Neural progenitor cell (in vitro differentiated cells): ENCODE results near the gene RAPGEF5. TPM values are rescaled to one million over a fixed set of nuclear protein-coding genes. Genes with fewer than 3 reads are reported as not detected.
"Not testable (repeated sequence)": the region's sequence is repeated elsewhere in the genome, so short reads cannot be mapped to it uniquely, and the experiment has no call there.

Experiments used
- DNase-seq: peaks from one replicate; pipeline ENCODE4 v3.0.0-alpha.2; 2016; ENCODE audit warnings: low spot score
- H2AFZ ChIP-seq: fragments of 200-600 bp; sonication (generic); replicated peaks from 2 replicates; pipeline ENCODE4 v1.6.1; 2016; ENCODE audit warnings: antibody characterized with exemption
- H3F3A ChIP-seq: fragments of 200-600 bp; sonication (generic); 2 replicates; pipeline ENCODE4 v1.6.1; 2016; ENCODE audit warnings: antibody characterized with exemption, low read depth
- H3K27ac ChIP-seq: fragments of 200-600 bp; sonication (generic); 2 replicates; pipeline ENCODE4 v1.5.1; 2016; ENCODE audit warnings: mild to moderate bottlenecking
- H3K27me3 ChIP-seq: fragments of 200-600 bp; sonication (generic); 2 replicates; pipeline ENCODE4 v1.6.1; 2016; ENCODE audit warnings: mild to moderate bottlenecking, moderate library complexity
- H3K36me3 ChIP-seq: fragments of 200-600 bp; sonication (generic); 2 replicates; pipeline ENCODE4 v1.5.1; 2016
- H3K4me1 ChIP-seq: fragments of 200-600 bp; sonication (generic); 2 replicates; pipeline ENCODE4 v1.6.1; 2016; ENCODE audit warnings: mixed run types
- H3K4me2 ChIP-seq: fragments of 200-600 bp; sonication (generic); 2 replicates; pipeline ENCODE4 v1.6.1; 2016
- H3K4me3 ChIP-seq: fragments of 200-600 bp; sonication (generic); 2 replicates; pipeline ENCODE4 v1.5.1; 2016
- H3K79me2 ChIP-seq: fragments of 200-600 bp; sonication (generic); 2 replicates; pipeline ENCODE4 v1.6.1; 2016; ENCODE audit warnings: low read depth
- H3K9ac ChIP-seq: fragments of 200-600 bp; sonication (generic); 2 replicates; pipeline ENCODE4 v1.6.1; 2016
- H3K9me3 ChIP-seq: fragments of 200-600 bp; sonication (generic); 2 replicates; pipeline ENCODE4 v1.5.1; 2016; ENCODE audit warnings: low read depth
- H4K20me1 ChIP-seq: fragments of 200-600 bp; sonication (generic); 2 replicates; pipeline ENCODE4 v1.6.1; 2016; ENCODE audit warnings: low read depth
- H3K27ac Mint-ChIP-seq: 3 replicates; pipeline ENCODE4 v1.8.0; 2021; ENCODE audit warnings: mixed read lengths
- H3K27me3 Mint-ChIP-seq: 2 replicates; pipeline ENCODE4 v1.8.0; 2022; ENCODE audit warnings: low read depth, mild to moderate bottlenecking, inconsistent platforms, moderate library complexity, mixed read lengths; ENCODE audit not compliant: insufficient read depth
- H3K36me3 Mint-ChIP-seq: 3 replicates; pipeline ENCODE4 v1.8.0; 2021; ENCODE audit warnings: mixed read lengths
- H3K4me1 Mint-ChIP-seq: 3 replicates; pipeline ENCODE4 v1.8.0; 2021; ENCODE audit warnings: mixed read lengths
- H3K4me3 Mint-ChIP-seq: 3 replicates; pipeline ENCODE4 v1.8.0; 2021; ENCODE audit warnings: mild to moderate bottlenecking, moderate library complexity, mixed read lengths
- H3K9me3 Mint-ChIP-seq: 3 replicates; pipeline ENCODE4 v1.8.0; 2020; ENCODE audit warnings: mixed read lengths
- CTCF ChIP-seq: fragments of 200-600 bp; sonication (generic); IDR thresholded peaks from 2 replicates; pipeline ENCODE4 v1.5.1; 2017; ENCODE audit warnings: antibody characterized with exemption, mild to moderate bottlenecking
- EZH2 ChIP-seq: fragments of 200-600 bp; sonication (generic); IDR thresholded peaks from 2 replicates; pipeline ENCODE4 v1.6.1; 2017; ENCODE audit warnings: antibody characterized with exemption, mild to moderate bottlenecking, moderate library complexity
- EZH2phosphoT487 ChIP-seq: fragments of 200-600 bp; sonication (generic); IDR thresholded peaks from 2 replicates; pipeline ENCODE4 v1.6.1; 2017; ENCODE audit warnings: antibody characterized with exemption
- total RNA-seq: library from RNA; depleted of rRNA; stranded (reverse); fragments of >200 nt; gene quantifications from 2 replicates; pipeline ENCODE4 v1.2.3, GENCODE V29; 2015; ENCODE audit warnings: low replicate concordance

The RAPGEF5 gene
- total RNA-seq, 1 donor from 2014 or later: 5.7 TPM

- no peak for DNase-seq
- H3K36me3 Mint-ChIP-seq: no peaks in the 10 kb centered on the region
- Histone ChIP-seq H3K27ac (no peak overlapping the region), H3K36me3 (no peaks in the 10 kb centered on the region), H3K4me2 (no peak overlapping the region), H3K79me2 (no peaks in the 10 kb centered on the region), H3K9me3 (no peaks in the 10 kb centered on the region), H3K9ac (no peak overlapping the region), H2AFZ (no peak overlapping the region), H3K4me1 (no peaks in the 10 kb centered on the region), H3K27me3 (no peaks in the 10 kb centered on the region), H3K4me3 (no peak overlapping the region), H4K20me1 (no peaks in the 10 kb centered on the region), H3F3A (no peaks in the 10 kb centered on the region)
- TF ChIP-seq EZH2phosphoT487 (no peak), CTCF (no peak), EZH2 (no peak)
- peaks cover 26% of the 10 kb centered on the region for H3K4me1 Mint-ChIP-seq
- H3K9me3 Mint-ChIP-seq: peaks cover 9% of the 10 kb centered on the region
- no peak overlapping the region for H3K4me3 Mint-ChIP-seq
- H3K27me3 Mint-ChIP-seq: peaks cover 2% of the 10 kb centered on the region
- H3K27ac Mint-ChIP-seq: no peak overlapping the region
Observed at GRCh38 chr7:22093001-22093400, 264.0 kb downstream of the RAPGEF5 start.

GRCh38 chr7:22090958-22091525 lies 265.9 kb downstream of the RAPGEF5 start:
- H3K27me3 ChIP-seq, DNase-seq, H3K4me3 Mint-ChIP-seq, H3K9me3 ChIP-seq, H3K4me3 ChIP-seq, H3K36me3 ChIP-seq, H3K27ac Mint-ChIP-seq, H3K79me2 ChIP-seq, H4K20me1 ChIP-seq, H3K36me3 Mint-ChIP-seq, H3K9ac ChIP-seq, H3K27ac ChIP-seq, H3K27me3 Mint-ChIP-seq, H3K4me2 ChIP-seq, H3K4me1 ChIP-seq, H2AFZ ChIP-seq, H3F3A ChIP-seq: not testable (repeated sequence)
- H3K9me3 Mint-ChIP-seq: peaks cover 15% of the 10 kb centered on the region
- peaks cover 21% of the 10 kb centered on the region for H3K4me1 Mint-ChIP-seq

- Histone ChIP-seq H3K4me1 (no peaks in the 10 kb centered on the region), H3K4me3 (no peak overlapping the region), H3K27me3 (no peaks in the 10 kb centered on the region), H3K79me2 (no peaks in the 10 kb centered on the region), H3K9me3 (no peaks in the 10 kb centered on the region), H2AFZ (no peak overlapping the region), H3K36me3 (no peaks in the 10 kb centered on the region), H3K27ac (no peak overlapping the region), H3K4me2 (no peak overlapping the region), H4K20me1 (no peaks in the 10 kb centered on the region), H3F3A (no peaks in the 10 kb centered on the region), H3K9ac (no peak overlapping the region)
- peaks cover 15% of the 10 kb centered on the region for H3K9me3 Mint-ChIP-seq
- H3K27ac Mint-ChIP-seq: no peak overlapping the region
- H3K27me3 Mint-ChIP-seq: peaks cover 1% of the 10 kb centered on the region
- DNase-seq: no peak
- peaks cover 16% of the 10 kb centered on the region for H3K4me1 Mint-ChIP-seq
- H3K36me3 Mint-ChIP-seq: no peaks in the 10 kb centered on the region
- TF ChIP-seq CTCF: no peak
- no peak overlapping the region for H3K4me3 Mint-ChIP-seq
Observed at GRCh38 chr7:22090512-22090911, 266.4 kb downstream of the RAPGEF5 start.

- H3K4me2 ChIP-seq: no peak overlapping the region
- peaks cover 12% of the 10 kb centered on the region for H3K4me1 Mint-ChIP-seq
Observed at GRCh38 chr7:22090107-22090506, 266.8 kb downstream of the RAPGEF5 start.

More at GRCh38 chr7:22090107-22090506, 266.8 kb downstream of the RAPGEF5 start:
- Mint-ChIP-seq H3K27me3 (no peaks in the 10 kb centered on the region), H3K27ac (no peak overlapping the region), H3K9me3 (peaks cover 18% of the 10 kb centered on the region), H3K4me3 (no peak overlapping the region), H3K36me3 (no peaks in the 10 kb centered on the region)
- H3K36me3 ChIP-seq: no peaks in the 10 kb centered on the region
- DNase-seq: no peak
- no peak overlapping the region for H3K9ac ChIP-seq
- H3K27me3 ChIP-seq: no peaks in the 10 kb centered on the region
- H3K79me2 ChIP-seq: no peaks in the 10 kb centered on the region
- TF ChIP-seq EZH2phosphoT487 (no peak), CTCF (no peak), EZH2 (no peak)
- no peaks in the 10 kb centered on the region for H4K20me1 ChIP-seq
- H3K27ac ChIP-seq: no peak overlapping the region
- no peak overlapping the region for H3K4me3 ChIP-seq
- no peaks in the 10 kb centered on the region for H3K4me1 ChIP-seq
- no peak overlapping the region for H2AFZ ChIP-seq
- no peaks in the 10 kb centered on the region for H3F3A ChIP-seq
- no peaks in the 10 kb centered on the region for H3K9me3 ChIP-seq
